ENCODE measurements around the gene OLFM3.

OLFM3 gene

GRCh38 chr1:101907264-101907663 is 89.5 kb downstream of the OLFM3 start:
- Mint-ChIP-seq H3K9me3 (no peaks in the 10 kb centered on the region), H3K27ac (no peak overlapping the region), H3K27me3 (ENCODE audit: low read depth, poor library complexity) (no peaks in the 10 kb centered on the region), H3K4me1 (no peaks in the 10 kb centered on the region), H3K4me3 (no peak overlapping the region), H3K36me3 (ENCODE audit: low read depth) (no peaks in the 10 kb centered on the region)
- no peak for TF ChIP-seq CTCF (IDR thresholded peaks at IDR 0.05)
- no peak for DNase-seq

- TF ChIP-seq CTCF (IDR thresholded peaks at IDR 0.05), result no peak
- H3K4me3 Mint-ChIP-seq, result no peak overlapping the region
- no peak overlapping the region for H3K27ac Mint-ChIP-seq
- H3K36me3 Mint-ChIP-seq (ENCODE audit: low read depth), result no peaks in the 10 kb centered on the region
- H3K9me3 Mint-ChIP-seq, result no peaks in the 10 kb centered on the region
- DNase-seq, result no peak
- no peaks in the 10 kb centered on the region for H3K4me1 Mint-ChIP-seq
- H3K27me3 Mint-ChIP-seq (ENCODE audit: low read depth, poor library complexity), result no peaks in the 10 kb centered on the region
These were observed 91.4 kb downstream of the OLFM3 start for GRCh38 chr1:101905283-101905835.

- Mint-ChIP-seq H3K9me3 (no peaks in the 10 kb centered on the region), H3K36me3 (ENCODE audit: low read depth) (no peaks in the 10 kb centered on the region), H3K4me1 (peaks cover 5% of the 10 kb centered on the region), H3K27me3 (ENCODE audit: low read depth, poor library complexity) (no peaks in the 10 kb centered on the region), H3K27ac (no peak overlapping the region), H3K4me3 (no peak overlapping the region)
- no peak for DNase-seq
- no peak for TF ChIP-seq CTCF (IDR thresholded peaks at IDR 0.05)
These were observed 94.5 kb downstream of the OLFM3 start for GRCh38 chr1:101902199-101902598.

- no peak overlapping the region for H3K27ac Mint-ChIP-seq
- no peaks in the 10 kb centered on the region for H3K9me3 Mint-ChIP-seq
- no peak for DNase-seq
- no peak overlapping the region for H3K4me3 Mint-ChIP-seq
- no peaks in the 10 kb centered on the region for H3K27me3 Mint-ChIP-seq (ENCODE audit: low read depth, poor library complexity)
- no peaks in the 10 kb centered on the region for H3K36me3 Mint-ChIP-seq (ENCODE audit: low read depth)
- no peak for TF ChIP-seq CTCF (IDR thresholded peaks at IDR 0.05)
- H3K4me1 Mint-ChIP-seq, result peaks cover 5% of the 10 kb centered on the region
These were observed 98.6 kb downstream of the OLFM3 start for GRCh38 chr1:101898137-101898536.

- H3K4me3 Mint-ChIP-seq, result no peak overlapping the region
- TF ChIP-seq CTCF (IDR thresholded peaks at IDR 0.05), result no peak
- no peaks in the 10 kb centered on the region for H3K4me1 Mint-ChIP-seq
- no peaks in the 10 kb centered on the region for H3K9me3 Mint-ChIP-seq
- H3K36me3 Mint-ChIP-seq (ENCODE audit: low read depth), result no peaks in the 10 kb centered on the region
- no peak for DNase-seq
- H3K27ac Mint-ChIP-seq, result no peak overlapping the region
- H3K27me3 Mint-ChIP-seq (ENCODE audit: low read depth, poor library complexity), result no peaks in the 10 kb centered on the region
These were observed 112.1 kb downstream of the OLFM3 start for GRCh38 chr1:101884621-101885020.

- Mint-ChIP-seq H3K4me3 (no peak overlapping the region), H3K9me3 (no peaks in the 10 kb centered on the region), H3K36me3 (ENCODE audit: low read depth) (no peaks in the 10 kb centered on the region), H3K27ac (no peak overlapping the region), H3K4me1 (no peaks in the 10 kb centered on the region), H3K27me3 (ENCODE audit: low read depth, poor library complexity) (no peaks in the 10 kb centered on the region)
- DNase-seq, result no peak
- no peak for TF ChIP-seq CTCF (IDR thresholded peaks at IDR 0.05)
These were observed 120.8 kb downstream of the OLFM3 start for GRCh38 chr1:101875891-101876290.
